Stimulated activated naive CD8-positive, alpha-beta T cell treated with anti-CD3 and anti-CD28 coated beads, Interleukin-15, amount 100 ng/mL, for 72 hours (primary cell): ENCODE measurements around the gene FBXO47.

Experiments used
- ATAC-seq: fragments of 150-1000 bp; cut with Tn5 transposase; 2 replicates; pipeline ENCODE4 v1.10.0; 2021; ENCODE audit warnings: mild to moderate bottlenecking, moderate library complexity
- DNase-seq, 2 donors: peaks; one replicate each; pipeline ENCODE4 v3.0.0; 2021 to 2022
- H3K27ac Mint-ChIP-seq, 2 donors: one replicate each; pipeline ENCODE4 v1.8.0; 2022; ENCODE audit warnings: mild to moderate bottlenecking in 2 of 2, mixed read lengths in 2 of 2, moderate library complexity in 2 of 2
- H3K27me3 Mint-ChIP-seq: one replicate; pipeline ENCODE4 v1.8.0; 2022; ENCODE audit warnings: mixed read lengths
- H3K4me1 Mint-ChIP-seq: one replicate; pipeline ENCODE4 v1.8.0; 2022; ENCODE audit warnings: mild to moderate bottlenecking, mixed read lengths
- H3K4me3 Mint-ChIP-seq, 2 donors: one replicate each; pipeline ENCODE4 v1.8.0; 2022; ENCODE audit warnings: mild to moderate bottlenecking in 2 of 2, mixed read lengths in 2 of 2, moderate library complexity in 1 of 2
- H3K9me3 Mint-ChIP-seq, 2 donors: one replicate each; pipeline ENCODE4 v1.8.0; 2022; ENCODE audit warnings: mixed read lengths in 2 of 2

Gene FBXO47

GRCh38 chr17:38967290-38967738, at the start of gene FBXO47:
FBXO47 (minus strand) TSS chr17:38967403; CDS start chr17:38963025, 4,378 bp downstream.
- peaks cover 10% of the 10 kb centered on the region for H3K4me1 Mint-ChIP-seq
- H3K4me3 Mint-ChIP-seq: peak within 1 kb of the TSS; percentile 82
- DNase-seq (peak; percentile 75 to 89), ATAC-seq (peak; percentile 99)
- H3K27me3 Mint-ChIP-seq: no peaks in the 10 kb centered on the region
- H3K9me3 Mint-ChIP-seq: no peaks in the 10 kb centered on the region
- H3K27ac Mint-ChIP-seq: peak within 1 kb of the TSS; percentile 89

- Mint-ChIP-seq H3K27me3 (no peaks in the 10 kb centered on the region), H3K4me1 (peaks cover 27% of the 10 kb centered on the region), H3K4me3 (no peak overlapping the region), H3K9me3 (no peaks in the 10 kb centered on the region), H3K27ac (peak overlapping the region in 1 of 2 donors; percentile 71)
- DNase-seq (no peak), ATAC-seq (peak; percentile 83)
Measured at GRCh38 chr17:39016193-39017153, 49.3 kb upstream of the FBXO47 start.

GRCh38 chr17:39015546-39015935, 48.3 kb upstream of the FBXO47 start:
- Mint-ChIP-seq H3K27ac (no peak overlapping the region), H3K4me1 (peaks cover 27% of the 10 kb centered on the region), H3K4me3 (no peak overlapping the region), H3K9me3 (no peaks in the 10 kb centered on the region), H3K27me3 (no peaks in the 10 kb centered on the region)
- DNase-seq: no peak
- ATAC-seq: no peak

GRCh38 chr17:39014795-39015545, 47.8 kb upstream of the FBXO47 start:
- H3K27me3 Mint-ChIP-seq: no peaks in the 10 kb centered on the region

GRCh38 chr17:39014044-39014794, 47.0 kb upstream of the FBXO47 start:
- H3K4me3 Mint-ChIP-seq: no peak overlapping the region
- DNase-seq: no peak
- no peaks in the 10 kb centered on the region for H3K9me3 Mint-ChIP-seq
- H3K4me1 Mint-ChIP-seq: peaks cover 27% of the 10 kb centered on the region
- ATAC-seq: no peak
- no peaks in the 10 kb centered on the region for H3K27me3 Mint-ChIP-seq
- H3K27ac Mint-ChIP-seq: peak overlapping the region in 1 of 2 donors; percentile 1

More at GRCh38 chr17:39014795-39015545, 47.8 kb upstream of the FBXO47 start:
- no peak overlapping the region for H3K4me3 Mint-ChIP-seq
- ATAC-seq (no peak), DNase-seq (no peak)
- H3K27ac Mint-ChIP-seq: peak overlapping the region in 1 of 2 donors; percentile 70
- no peaks in the 10 kb centered on the region for H3K9me3 Mint-ChIP-seq
- H3K4me1 Mint-ChIP-seq: peaks cover 27% of the 10 kb centered on the region

- Mint-ChIP-seq H3K4me3 (no peak overlapping the region), H3K27ac (no peak overlapping the region), H3K9me3 (no peaks in the 10 kb centered on the region), H3K4me1 (peaks cover 14% of the 10 kb centered on the region), H3K27me3 (no peaks in the 10 kb centered on the region)
- ATAC-seq: no peak
- no peak for DNase-seq
Measured at GRCh38 chr17:39012725-39013124, 45.5 kb upstream of the FBXO47 start.

GRCh38 chr17:39011907-39012468, 44.8 kb upstream of the FBXO47 start:
- Mint-ChIP-seq H3K9me3 (no peaks in the 10 kb centered on the region), H3K27ac (peak overlapping the region in 1 of 2 donors; percentile 27), H3K27me3 (no peaks in the 10 kb centered on the region), H3K4me1 (peaks cover 9% of the 10 kb centered on the region), H3K4me3 (no peak overlapping the region)
- DNase-seq (no peak), ATAC-seq (no peak)

GRCh38 chr17:39009581-39010001, 42.4 kb upstream of the FBXO47 start:
- Mint-ChIP-seq H3K4me3 (no peak overlapping the region), H3K4me1 (no peaks in the 10 kb centered on the region), H3K9me3 (no peaks in the 10 kb centered on the region), H3K27me3 (no peaks in the 10 kb centered on the region), H3K27ac (no peak overlapping the region)
- DNase-seq (no peak), ATAC-seq (no peak)

GRCh38 chr17:39008633-39009032, 41.4 kb upstream of the FBXO47 start:
- DNase-seq: no peak
- no peak for ATAC-seq
- Mint-ChIP-seq H3K27me3 (no peaks in the 10 kb centered on the region), H3K9me3 (peaks cover 0 to 7% of the 10 kb centered on the region in 2 donors), H3K27ac (no peak overlapping the region), H3K4me1 (peaks cover 7% of the 10 kb centered on the region), H3K4me3 (no peak overlapping the region)

GRCh38 chr17:39002991-39003715, 36.0 kb upstream of the FBXO47 start:
- peaks cover 4 to 7% of the 10 kb centered on the region in 2 donors for H3K9me3 Mint-ChIP-seq
- peak overlapping the region; percentile 20 to 53 for H3K4me3 Mint-ChIP-seq
- DNase-seq: peak; percentile 23 to 26
- peak; percentile 76 for ATAC-seq
- peak overlapping the region; percentile 89 to 92 for H3K27ac Mint-ChIP-seq
- H3K27me3 Mint-ChIP-seq: no peaks in the 10 kb centered on the region
- peaks cover 30% of the 10 kb centered on the region for H3K4me1 Mint-ChIP-seq

- ATAC-seq (no peak), DNase-seq (no peak)
- H3K27ac Mint-ChIP-seq: peak overlapping the region in 1 of 2 donors; percentile 49
- peaks cover 30% of the 10 kb centered on the region for H3K4me1 Mint-ChIP-seq
- H3K4me3 Mint-ChIP-seq: no peak overlapping the region
- H3K27me3 Mint-ChIP-seq: no peaks in the 10 kb centered on the region
- H3K9me3 Mint-ChIP-seq: peaks cover 5 to 17% of the 10 kb centered on the region in 2 donors
Measured at GRCh38 chr17:39001703-39002637, 34.8 kb upstream of the FBXO47 start.

- Mint-ChIP-seq H3K9me3 (peaks cover 12 to 29% of the 10 kb centered on the region in 2 donors), H3K27me3 (no peaks in the 10 kb centered on the region), H3K4me3 (no peak overlapping the region), H3K27ac (no peak overlapping the region), H3K4me1 (peaks cover 30% of the 10 kb centered on the region)
- no peak for DNase-seq
- no peak for ATAC-seq
Measured at GRCh38 chr17:39000021-39000601, 32.9 kb upstream of the FBXO47 start.

GRCh38 chr17:38996660-38997337, 29.6 kb upstream of the FBXO47 start:
- H3K9me3 Mint-ChIP-seq: peaks cover 12 to 22% of the 10 kb centered on the region in 2 donors
- no peaks in the 10 kb centered on the region for H3K27me3 Mint-ChIP-seq
- DNase-seq: no peak
- H3K27ac Mint-ChIP-seq: peak overlapping the region in 1 of 2 donors; percentile 6
- H3K4me1 Mint-ChIP-seq: peaks cover 5% of the 10 kb centered on the region
- H3K4me3 Mint-ChIP-seq: no peak overlapping the region
- ATAC-seq: no peak
